HPDE6-E6E7 (cell line): ENCODE measurements around the gene CAPZB.
A peak's percentile ranks its signal among the peaks of the same experiment; 100 is the strongest.

ENCODE experiments used
- DNase-seq: peaks from one replicate; pipeline ENCODE4 v3.0.0; 2011; ENCODE audit warnings: missing footprints; ENCODE audit errors: extremely low spot score

Gene CAPZB

DNA sequence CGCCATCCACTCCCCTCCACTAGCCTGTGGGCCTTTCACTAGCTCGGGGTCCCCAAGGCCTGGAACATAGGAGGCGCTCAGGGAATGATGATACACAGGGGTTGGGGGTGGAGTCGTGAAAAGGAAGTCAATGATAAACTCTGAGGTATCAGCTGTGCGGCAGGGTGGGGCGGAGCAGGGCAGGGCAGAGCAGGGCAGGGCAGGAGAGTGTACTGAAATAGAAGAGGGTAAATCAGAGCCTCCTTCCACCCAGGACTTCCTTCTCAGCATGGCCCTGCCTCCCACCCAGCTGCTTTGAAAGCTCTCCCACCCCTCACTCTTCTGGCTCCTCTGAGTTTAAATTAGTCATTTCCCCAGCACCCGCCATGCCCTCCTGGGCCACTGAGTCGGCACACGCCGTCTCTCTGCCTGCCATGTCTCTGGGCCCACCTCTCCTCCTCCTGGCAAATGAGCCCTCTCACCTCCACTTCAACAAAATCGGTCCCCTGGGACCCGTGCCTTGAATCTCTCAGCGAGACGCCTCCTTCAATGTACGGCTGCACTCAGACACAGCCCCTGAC, 16.9 kb downstream of the CAPZB start:
- DNase-seq, result peak; percentile 73

DNA sequence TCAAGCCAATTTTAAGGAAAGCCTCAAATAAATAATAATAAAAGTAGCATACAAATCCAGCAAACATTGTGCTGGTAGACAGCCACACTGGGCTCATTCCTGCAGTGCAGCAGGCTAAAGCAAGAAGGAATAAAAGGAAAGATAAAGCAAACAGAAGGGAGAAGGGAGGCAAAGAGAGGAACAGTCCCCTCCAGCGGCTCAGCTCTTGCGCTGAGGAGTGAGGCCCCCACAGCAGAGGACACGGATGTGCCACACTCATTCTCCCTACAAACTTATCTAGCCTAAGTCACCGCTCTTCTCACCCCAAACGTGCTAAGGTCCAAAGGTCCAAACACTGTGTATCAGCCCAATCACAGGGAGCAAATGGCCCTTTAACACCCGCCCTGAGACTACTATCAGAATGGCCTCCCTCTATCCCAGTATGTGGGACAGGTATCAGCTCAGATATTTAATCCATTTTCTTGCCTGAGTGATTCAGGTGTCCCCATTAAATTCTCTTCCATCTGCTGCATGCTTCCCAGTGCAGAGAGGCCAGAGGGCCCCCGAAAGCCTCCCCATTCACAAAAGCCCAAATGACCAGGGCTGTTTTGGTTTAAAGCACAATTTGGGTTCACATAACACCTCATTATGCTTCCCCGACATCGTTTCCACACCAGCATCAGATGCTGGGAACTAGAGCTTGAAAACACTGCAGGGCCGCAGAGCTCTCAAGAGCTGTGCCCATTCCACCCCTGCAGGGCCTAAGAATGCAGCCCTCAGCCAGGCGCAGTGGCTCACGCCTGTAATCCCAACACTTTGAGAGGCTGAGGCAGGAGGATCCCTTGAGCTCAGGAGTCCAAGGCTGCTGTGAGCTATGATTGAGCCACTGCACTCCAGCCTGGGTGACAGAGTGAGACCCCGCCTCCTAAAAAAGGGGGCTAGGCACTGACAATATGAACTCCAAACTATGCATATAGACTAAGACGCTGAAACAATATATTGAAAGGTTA, 17.8 kb downstream of the CAPZB start:
- no peak for DNase-seq

DNA sequence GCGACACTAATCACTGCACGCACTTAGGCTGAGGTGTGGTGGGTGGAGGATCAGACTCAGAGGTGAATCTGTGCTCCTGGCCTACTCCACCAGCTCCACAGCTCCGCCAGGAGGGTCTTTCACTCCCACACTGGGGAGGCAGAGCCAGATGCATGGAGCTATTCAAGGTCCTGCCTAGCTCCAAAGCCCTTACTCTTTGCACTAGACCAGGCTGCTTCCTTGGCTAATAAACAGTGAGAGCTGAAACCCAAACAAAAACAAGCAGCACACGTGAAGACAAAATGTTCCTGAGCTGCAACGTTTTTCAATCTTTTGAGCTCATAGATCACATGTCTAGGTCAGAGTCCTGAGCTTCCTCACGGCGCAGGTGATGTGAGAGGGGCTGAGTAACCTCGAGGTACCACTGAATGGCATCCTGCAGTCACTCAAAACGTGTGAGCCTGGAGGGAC, 19.2 kb downstream of the CAPZB start:
- no peak for DNase-seq

DNA sequence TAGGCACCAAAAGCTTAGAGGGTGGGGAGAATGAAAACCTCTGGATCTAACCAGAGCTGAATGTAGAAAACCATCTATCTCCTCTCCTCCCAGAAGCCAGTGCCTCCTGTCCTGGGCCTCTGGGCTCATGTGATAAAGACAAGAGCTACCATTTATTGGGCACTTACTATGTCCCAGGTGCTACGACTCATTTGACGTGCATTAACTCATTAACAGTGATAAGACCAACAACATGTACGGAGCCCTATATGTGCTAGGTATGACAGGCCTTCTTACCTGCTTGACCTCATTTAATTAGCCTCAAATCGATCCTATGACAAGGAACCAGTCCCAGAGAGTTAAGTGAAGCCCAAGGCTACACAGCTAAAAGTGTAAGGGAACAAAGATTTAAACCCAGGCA, 19.7 kb downstream of the CAPZB start:
- DNase-seq, result no peak

GRCh38 chr1:19465123-19465522, 20.2 kb downstream of the CAPZB start:
- DNase-seq, result no peak

DNA sequence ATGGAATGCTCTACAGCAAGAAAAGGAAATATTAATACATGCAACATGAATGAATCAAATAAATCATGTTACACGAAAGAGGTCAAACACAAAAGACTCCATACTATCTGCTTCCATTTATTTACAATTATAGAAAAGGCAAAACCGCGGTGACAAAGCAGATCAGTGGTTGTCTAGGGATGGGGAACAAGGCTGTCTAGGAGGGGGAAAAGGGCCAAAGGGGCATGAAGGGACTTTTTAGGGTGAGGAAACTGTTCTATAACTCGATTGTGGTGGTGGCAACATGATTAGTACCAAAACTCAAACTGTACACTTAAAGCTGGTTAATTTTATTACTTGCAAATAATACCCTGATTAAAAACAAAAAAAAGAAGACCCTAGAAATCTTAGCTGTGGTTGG, 20.6 kb downstream of the CAPZB start:
- no peak for DNase-seq

GRCh38 chr1:19463504-19463803, 21.9 kb downstream of the CAPZB start:
- DNase-seq, result no peak

DNA sequence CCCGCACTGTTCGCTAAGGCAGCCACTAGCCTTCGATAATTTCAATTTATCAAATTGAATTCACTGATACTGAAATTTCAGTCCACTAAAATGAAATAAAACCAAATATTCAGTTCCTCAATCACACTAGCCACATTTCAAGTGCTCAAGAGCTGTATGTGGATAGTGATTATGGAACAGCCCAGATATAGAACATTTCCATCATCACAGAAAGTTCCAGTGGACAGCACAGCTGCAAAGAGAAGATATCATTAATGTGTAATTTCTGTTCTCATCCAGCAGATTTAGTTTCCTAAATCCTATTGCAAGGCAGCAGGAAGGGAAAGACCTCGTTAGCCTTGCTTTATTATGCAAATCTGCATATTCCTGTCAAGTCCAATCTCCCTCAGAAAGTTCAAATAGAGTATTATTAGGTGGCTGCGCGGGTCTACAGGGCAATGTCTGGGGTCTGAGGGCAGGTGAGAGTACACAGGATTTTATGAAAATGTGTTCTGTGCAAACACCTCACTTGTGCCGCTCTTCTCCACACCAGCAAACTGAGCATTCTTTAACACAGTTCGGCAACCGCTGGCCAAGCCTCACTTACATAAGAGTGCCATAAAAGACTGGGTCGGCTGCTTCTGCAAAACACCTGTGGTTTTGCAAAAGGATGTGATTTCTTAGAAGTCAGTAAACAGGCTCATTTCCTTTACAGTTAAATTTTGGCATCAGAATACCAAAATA, 22.4 kb downstream of the CAPZB start:
- no peak for DNase-seq

DNA sequence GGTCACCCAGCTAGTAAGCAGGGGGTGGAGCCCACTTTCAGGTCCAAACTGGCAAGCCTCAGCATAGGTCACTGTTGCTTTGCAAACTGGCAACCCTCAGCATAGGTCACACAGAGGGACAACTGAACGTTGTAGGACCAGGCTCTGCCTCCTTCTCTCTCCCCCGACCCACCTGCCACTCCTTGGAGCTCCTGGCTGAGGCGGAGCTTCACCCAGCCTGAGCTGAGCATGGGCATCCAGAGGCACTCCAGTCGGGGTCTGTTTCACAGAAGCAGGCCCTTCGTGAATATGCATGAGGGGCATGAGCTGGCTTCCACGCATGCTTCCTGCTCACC, 24.2 kb downstream of the CAPZB start:
- no peak for DNase-seq

DNA sequence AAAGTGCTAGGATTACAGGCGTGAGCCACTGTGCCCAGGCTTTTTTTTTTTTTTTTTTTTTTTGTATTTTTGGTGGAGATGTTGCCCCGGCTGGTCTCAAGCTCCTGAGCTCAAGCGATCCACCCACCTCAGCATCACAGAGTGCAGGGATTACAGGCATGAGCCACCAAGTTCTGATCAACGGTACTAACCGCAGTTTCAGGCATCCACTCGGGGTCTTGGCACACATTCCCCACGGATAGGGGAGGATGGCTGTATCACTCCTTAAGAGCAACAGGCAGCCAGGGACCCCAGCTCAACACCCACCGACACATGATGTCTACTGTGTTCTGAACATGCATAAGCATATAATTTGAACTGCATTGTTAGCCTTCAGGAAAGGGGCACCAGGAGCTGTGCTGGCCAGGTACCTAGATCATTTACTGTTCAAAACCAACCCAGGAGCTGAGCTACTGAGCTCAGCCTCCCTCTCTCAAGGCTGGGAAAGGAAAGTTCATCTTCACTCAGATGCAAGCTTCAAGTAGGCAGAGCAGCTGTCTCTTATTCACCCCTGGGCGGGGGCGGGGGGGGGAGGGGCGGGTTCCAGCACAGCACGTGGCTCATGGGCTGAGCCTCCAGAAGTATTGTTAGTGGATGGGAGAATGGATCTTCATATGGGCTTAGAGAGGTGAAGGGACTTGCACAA, 24.7 kb downstream of the CAPZB start:
- DNase-seq, result no peak

GRCh38 chr1:19458815-19459417, 26.4 kb downstream of the CAPZB start:
- DNase-seq, result no peak

- no peak for DNase-seq
These were observed 27.7 kb downstream of the CAPZB start for GRCh38 chr1:19457607-19458006.

DNA sequence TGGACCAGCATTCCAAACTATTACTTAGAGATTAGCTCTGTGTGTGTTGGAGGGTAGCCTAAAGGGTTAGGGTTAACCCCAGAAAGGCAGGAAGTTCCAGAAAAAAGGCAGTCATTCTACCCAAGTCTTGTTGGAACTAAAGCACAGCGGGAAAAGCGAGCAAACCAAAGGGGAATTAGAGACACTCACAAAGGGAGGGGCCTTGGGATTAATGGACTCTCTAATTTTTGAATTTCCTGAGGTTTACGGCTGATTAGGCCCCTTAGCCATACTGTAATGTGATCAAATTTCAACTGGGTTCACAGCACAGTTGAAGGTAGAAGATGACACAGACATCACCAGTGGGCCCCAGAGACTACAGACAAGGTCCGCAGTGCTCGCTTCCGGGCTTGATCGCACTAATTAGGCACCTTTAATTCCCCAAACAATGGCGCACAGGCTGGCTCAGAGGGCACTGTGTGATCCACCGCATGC, 28.3 kb downstream of the CAPZB start:
- DNase-seq, result no peak

DNA sequence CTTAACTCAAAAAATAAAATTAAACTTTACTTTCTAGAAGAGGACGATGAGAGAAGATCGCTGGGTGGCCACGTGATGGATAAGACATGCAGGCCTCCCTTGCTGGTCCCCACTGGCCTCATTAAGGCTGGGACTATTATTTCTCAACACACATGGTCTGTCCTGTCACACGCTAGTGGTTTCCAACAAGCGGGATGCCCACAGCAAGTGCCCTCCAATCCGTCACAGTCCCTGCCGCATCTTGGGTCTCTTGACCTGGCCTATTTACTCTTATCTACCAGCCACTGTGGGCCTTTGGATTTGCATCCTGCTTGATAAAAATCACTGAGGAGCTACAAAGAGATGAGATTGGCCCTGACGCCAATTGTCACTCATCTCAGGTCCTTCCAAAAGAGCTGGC, 30.0 kb downstream of the CAPZB start:
- DNase-seq, result no peak

GRCh38 chr1:19454265-19455146, 30.8 kb downstream of the CAPZB start:
- no peak for DNase-seq

- no peak for DNase-seq
These were observed 31.6 kb downstream of the CAPZB start for GRCh38 chr1:19453741-19454201.

DNA sequence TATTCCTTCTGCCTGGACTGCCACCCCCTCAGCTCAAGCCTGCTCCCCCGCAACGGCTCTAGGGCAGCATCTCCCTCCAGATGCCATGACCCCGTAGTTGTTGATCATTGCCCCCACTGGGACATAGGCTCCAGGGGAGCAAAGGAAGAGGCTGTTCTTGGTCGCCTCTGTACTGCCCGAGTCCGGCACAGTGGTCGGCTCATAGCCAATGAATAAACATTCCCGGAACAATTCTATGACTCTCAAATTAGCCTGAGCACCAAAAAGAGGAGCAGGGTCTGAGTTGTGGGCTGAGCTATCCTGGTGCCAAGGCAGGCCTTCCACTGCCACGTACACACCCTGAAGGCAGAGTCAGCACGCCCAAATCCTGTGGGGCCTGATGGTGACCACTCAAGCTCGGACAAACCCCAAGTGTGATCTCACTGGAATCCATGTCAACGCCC, 33.1 kb downstream of the CAPZB start:
- DNase-seq, result no peak

DNA sequence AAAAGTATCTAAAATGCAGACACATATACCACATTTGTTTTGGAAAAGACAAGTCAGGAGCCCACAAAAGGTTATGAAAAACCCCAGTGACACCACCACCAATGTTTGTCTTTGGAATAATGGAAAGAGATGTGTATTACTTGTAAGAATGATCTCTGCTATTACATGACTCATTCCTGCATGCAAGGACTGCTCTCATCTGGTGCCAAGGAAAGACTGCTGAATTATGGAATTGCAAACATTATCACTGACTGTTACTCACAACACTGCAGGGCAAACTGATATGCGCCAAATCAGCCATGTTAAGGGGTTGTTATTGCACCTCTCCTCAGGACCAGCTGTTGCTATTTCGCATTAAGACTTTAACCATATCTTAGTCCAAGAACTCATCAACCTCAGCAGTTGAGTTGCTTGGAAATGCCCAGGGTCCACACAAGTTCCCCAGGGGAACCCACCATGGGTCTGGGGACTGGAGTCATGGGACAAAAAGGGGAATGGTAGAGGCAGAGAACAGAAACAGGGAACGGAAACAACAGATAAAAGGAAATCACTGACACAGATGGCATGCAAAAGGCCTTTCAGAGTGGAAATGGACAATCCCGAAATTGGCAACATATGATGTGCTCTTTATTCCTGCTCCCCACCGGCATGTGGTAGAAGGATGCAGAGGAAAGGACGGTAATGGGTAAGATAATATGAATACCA, 34.4 kb downstream of the CAPZB start:
- DNase-seq, result peak; percentile 75

GRCh38 chr1:19449454-19450228, 35.7 kb downstream of the CAPZB start:
- no peak for DNase-seq
